NK-92 treated with Interleukin-12 subunit alpha and Interleukin-12 subunit beta, amount 100 ng/mL, for 24 hours (cell line): ENCODE measurements around the gene SGIP1.

Experiments
- DNase-seq: peaks from one replicate; lab custom pipeline; 2025; lab: John Stamatoyannopoulos, UW

The SGIP1 gene

DNA sequence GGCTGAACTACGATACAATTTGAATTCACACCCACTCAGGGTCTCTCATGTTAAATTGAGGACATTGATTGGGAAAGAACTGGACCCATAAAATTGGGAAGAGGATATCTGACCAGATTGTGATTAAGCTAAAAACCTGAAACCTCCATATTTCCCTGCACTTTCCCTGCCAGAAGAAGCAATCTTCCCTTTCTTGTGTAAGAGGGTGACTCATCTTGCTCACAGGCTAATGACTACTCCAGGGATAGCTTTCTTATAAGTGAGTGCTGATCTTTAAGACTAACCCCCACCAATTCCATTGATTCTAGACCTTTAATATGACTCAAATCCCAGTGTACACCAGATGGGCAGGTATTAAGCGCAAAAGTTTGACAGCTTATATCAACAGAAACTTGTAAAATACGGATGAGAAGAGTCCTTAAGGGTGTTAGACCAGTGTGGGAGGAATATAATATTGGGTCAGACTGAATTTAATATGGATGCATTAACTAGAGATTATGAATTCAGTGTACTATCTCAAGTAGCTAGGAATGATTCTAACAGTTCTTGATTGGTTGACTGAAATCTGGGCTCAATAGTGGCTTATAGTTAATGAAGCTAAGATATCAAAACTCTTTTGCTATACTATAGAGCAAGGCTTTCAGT lies 12.1 kb upstream of the SGIP1 start:
- DNase-seq: no peak

DNA sequence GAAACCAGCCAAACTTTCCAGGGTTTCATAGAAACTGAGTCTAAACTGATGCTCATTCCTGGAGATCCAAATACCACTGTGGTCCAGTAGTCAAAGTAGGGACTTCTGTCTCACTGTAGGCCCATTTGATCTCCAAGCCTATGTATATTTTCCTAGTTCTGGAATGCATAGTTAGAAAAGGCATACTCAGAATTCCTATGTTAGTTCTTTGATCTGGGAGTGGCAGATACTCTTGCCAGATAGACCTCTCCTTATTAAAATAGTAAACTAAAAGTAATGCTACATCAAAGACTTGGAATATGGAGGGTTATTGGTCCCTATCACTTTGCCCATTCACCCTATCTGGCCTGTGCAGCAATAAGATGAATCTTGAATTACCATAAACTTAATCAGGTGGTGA lies 10.4 kb upstream of the SGIP1 start:
- no peak for DNase-seq

DNA sequence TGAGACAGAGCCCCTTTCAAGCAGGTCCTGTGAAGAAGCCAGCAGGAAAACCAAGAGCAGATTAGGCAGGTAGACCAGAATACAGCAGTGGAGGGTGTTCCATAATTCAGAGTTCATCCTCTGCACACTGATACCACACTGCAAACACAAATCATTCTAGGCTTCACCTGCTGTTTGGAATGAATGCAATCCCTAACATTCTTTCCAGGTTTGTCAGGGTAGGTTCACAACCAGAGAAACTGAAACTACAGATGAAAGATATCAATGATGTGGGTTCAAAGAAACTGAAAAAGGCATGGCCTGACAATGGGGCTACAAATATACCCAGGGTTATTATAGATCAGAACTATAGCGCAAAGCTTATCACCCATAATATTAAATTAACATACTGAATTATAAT lies 8.9 kb upstream of the SGIP1 start:
- DNase-seq: no peak

DNA sequence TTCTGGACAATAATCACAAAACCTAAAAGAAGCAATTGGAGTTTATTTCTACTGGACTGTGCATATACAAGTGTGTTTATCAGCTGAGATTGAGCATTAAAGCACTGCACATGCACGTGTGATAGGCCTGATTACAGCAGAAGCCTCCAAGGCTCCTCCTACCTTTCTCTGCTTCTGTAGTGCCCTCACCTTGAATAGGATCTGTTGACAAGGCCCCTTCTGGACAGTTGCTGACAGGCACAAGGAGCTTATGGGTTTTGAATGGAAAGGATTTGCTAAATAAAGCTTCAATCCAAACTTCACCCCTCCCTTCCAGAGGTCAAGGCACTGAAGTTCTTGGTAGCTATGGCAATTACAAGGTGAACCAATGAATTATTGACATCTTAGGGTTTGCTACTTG lies 7.9 kb upstream of the SGIP1 start:
- no peak for DNase-seq

DNA sequence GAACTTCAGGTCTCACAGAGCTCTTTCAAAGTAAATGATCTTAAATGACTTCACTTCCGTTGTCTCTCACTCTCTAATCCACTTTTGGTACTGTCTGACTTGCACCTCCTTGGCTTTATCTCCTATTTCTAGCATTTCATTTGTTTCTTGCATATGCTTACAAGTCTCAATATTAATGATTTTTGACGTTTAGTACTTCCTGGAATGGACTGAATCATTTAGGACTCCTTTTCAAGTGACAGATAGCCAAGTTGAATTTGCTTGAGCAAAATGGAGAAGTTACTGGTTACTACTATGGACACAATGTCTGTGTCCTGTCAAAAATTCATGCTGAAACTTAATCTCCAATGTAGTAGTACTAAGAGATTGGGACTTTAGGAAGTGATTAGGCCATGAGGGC lies 7.0 kb upstream of the SGIP1 start:
- no peak for DNase-seq

DNA sequence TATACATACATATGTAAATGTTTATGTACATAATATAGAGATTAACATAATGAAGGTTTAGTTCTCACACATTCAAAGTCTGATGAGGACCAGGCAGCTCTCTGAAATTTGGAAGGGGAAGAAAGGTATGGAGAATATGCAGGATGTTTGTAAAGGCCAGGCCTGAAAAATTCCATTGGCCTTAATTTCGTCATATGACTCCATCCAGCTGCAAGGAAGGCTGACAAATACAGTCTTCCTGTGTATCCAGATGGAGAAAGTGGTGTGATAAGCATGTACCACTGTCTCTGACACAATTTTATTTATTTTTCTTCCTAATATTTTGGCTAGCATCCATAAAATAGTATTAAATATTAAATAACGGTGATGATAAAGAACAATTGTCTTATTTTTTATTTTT lies 6.3 kb upstream of the SGIP1 start:
- DNase-seq: no peak

DNA sequence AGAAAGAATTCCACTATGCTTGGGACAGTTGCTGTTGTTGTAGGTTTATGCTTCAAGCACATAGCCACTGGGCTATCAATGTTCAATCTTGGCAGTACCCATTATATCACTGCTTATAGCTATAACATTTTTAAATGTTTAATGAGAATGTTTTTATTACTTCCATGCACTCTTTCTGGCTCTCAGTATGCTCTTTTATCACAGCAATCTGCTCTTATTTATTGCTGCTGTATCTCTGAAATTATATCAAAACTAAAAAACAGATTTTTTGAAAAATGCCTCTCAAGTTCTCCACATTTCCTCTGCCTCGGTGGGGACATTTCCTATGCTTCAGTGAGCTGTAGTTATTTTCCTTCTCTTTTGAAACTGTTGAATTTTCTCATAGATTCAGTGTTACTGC lies 5.4 kb upstream of the SGIP1 start:
- no peak for DNase-seq

DNA sequence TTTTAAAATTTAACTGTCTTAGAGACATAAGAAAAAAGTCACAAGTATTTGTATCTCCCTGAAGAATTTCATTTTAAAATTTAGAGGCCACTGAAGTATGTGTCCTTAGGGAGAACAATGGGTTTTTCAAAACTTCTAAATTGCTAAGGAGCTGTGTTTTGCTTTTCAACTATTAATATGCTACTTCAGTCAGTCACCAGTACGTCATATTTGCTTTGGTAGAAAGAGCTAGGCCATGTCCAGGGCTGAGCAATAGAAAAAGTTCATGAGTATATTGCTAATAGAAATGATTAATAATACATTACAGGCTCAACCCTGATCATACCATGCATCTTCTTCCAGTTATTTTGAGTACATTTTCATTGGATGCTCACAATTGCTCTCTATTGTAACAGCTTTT lies 1.7 kb upstream of the SGIP1 start:
- no peak for DNase-seq

DNA sequence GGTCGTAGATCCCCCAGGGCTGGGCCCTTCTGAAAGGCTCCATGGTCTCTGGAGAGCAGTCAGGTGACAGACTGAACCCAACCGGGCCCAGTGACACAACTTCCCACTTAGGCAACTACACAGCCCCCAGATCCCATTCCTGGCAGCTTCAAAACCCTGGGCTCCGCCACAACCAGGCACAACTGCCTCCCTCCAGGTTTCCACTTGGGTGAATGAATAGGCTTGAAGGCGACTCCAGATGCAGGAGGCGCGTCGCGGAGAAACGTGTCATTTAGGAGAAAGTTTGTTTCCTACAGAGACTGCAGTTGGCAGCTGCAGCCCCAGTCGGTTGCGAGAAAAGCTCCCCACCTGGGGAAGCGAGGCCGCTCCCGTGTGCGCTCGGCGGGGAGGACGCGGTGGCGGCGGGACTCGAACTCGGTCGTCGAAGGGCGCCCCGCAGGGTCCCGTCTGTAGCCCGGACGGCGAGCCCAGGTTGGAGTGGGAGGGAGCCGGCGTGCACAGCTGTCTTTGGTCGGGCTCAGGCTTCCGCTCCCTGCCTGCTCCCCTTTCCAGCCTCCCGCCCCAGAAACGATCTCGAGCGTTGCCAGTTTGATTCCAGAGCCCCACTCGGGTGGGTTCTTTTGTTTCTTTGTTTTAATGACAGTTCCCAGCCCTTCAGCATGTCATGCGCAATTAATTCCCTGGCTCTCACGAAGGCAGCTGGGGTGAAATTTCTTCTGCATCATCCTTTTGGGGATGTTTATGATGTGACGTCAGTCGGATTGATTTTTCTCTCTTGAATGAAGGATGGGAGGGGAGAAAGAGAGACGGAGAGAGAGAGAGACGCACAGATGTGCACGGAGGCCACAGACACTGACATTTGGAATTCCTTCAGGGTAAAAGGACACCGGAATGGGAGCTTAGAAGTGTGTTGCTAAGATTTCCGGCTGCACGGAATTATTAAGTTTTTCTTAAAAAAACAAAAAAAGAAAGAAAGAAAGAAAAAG lies 862 bp upstream of the SGIP1 start:
- DNase-seq: no peak

DNA sequence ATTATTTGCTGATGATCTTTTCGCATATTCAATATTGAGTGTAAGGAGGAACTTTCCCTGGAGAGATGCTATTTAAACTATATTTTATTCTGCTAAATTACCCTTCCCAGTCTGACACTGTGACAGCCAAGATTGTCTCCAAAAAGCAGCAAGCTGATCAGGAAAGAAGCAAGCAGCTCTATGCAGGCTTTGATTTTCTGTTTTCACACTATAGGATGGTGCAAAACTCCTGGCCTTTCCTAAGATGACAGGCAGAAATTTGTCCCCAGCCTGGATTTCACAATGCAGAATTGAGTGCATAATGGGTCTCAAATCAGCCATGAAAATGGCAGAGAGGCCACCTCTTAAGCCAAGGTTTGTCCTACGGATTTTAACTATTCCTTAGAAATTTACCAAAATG lies 1.1 kb downstream of the SGIP1 start:
- DNase-seq: no peak

DNA sequence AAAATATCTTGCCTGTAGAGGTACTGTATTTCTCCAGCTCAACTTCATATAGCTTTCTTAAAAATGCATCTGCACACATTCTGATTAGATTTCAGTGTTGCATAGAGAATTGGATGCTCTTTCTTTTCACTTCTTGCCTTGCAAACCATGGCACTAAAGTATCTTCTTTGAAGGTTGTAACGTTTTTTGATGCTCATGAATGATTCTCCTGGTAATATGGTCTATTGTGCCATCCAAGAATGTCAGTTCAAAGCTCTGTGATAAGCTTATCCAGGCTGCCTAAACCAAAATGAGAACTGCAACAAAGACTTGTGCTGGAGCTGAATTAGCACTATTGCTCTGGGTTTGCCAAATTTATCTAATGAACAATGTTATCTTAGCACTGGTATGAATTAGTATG lies 1.9 kb downstream of the SGIP1 start:
- DNase-seq: no peak

DNA sequence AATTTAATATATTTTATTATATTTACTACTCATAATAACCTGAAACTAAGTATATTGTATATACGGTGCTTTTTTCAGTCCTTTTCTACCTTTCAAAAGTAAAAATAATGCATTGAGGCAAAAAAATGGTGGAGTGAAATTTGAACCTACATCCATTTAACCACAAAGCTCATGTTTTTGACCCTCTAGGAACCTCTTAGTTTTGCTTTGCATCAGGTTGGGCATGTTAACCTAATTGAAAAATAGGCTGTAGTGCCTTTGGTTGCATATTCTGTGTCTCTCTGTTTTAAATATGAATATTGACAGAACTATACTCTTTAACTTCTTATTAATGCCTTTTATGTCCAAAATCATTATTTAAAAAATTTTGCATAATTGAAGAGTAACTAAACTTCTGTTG lies 3.8 kb downstream of the SGIP1 start:
- DNase-seq: no peak

DNA sequence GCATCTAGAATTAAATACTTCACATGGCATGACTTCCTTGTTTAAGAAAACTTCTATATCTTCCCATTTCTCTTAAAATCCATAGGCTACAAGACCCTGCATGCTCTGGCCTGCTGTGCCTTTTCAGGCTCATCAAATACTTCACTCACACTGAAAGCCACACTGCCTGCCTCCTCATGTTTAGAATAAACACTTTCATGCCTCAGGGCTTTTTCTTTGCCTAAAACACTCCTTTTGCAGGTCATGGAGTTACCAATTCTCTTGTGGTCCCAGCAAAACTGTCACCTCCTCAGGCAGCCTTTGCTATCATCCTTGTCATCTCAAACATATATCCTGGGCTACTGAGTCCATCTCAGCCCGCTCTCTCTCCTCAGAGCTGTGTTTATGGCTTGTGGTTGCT lies 5.5 kb downstream of the SGIP1 start:
- DNase-seq: no peak

DNA sequence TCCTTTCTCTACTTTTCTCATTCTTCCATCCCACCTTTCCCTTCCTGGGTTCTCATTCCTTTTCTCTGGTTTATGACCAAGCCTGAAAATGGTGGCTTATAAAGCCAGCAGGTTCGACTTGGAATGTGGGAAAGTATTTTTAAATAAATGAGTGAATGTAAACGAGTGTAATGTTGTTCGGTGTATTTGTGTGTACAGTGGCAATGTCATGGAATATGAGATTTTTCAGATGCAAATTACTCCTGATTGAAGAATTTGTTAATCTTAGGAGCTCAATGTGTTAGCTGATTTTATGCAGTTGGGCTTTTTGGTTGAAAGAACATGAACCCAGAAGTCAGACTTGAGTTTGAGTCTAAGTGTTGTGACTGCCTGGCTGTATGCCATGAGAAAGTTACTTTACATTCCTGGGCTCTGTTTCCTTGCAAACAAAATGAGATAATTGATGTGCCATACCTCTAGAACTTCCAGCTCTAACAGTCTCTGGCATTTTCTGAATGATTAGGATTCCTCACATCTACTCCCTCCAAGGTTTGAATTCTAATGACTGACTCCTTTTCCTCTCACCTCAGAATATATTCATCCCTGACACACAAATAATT lies 6.6 kb downstream of the SGIP1 start:
- DNase-seq: no peak

DNA sequence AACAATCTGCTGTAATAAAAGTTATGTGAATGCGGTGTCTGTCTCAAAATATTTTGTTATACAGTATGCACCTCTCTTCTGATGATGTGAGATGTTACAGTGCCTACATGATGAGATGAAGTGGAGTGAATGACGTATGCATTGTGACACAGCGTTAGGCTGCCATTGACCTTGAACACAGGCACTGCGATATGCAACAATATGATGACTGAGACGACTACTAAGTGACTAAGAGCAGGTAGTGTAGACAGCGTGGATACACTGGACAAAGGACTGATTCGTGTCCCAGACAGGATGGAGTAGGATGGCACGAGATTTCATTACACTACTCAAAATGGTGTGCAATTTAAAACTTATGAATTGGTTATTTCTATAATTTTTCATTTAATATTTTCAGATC lies 8.4 kb downstream of the SGIP1 start:
- DNase-seq: no peak

DNA sequence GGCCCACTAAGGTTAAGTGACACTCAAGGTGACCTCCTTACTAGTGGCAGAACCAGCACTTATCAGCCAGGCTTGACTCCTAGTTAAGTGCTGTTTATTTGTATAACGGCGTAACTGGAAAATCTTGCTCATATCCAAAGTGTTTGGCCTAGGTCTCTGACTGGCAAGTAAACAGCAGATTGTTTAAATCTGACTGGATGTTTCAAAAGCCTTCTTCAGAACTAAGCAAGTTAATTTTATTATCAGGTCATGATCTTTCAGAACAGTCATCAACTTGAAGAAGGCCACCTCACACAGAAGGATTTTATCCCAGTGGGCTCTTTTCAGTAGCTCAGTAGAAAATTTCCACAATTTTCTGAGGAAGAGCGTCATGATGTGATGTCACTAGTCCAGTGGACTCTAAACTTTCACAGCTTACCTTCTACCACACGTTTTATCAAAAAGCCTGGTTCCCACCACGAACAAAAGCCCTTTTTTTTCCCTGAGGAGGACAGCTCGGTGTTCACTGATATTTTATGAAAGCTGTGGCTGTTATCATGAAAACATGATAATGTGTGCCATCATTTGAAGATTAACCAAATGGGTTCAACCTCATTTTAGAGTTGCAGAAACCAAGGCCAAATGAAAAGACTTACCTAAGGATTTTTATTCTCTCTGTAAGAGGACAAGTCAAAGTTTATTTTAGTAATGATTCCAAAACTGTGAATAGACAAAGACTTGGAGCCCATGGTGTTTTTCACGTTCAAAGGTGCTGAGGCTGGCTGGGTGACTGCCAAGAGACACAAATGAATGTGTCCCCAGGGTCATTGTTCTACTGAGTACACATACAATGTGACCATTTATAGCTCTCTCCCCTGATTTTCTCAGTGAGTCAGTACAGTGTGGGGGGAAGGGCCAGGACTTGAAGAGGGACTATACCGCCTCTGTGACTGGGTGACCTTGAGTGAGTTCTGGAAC lies 9.1 kb downstream of the SGIP1 start:
- no peak for DNase-seq

DNA sequence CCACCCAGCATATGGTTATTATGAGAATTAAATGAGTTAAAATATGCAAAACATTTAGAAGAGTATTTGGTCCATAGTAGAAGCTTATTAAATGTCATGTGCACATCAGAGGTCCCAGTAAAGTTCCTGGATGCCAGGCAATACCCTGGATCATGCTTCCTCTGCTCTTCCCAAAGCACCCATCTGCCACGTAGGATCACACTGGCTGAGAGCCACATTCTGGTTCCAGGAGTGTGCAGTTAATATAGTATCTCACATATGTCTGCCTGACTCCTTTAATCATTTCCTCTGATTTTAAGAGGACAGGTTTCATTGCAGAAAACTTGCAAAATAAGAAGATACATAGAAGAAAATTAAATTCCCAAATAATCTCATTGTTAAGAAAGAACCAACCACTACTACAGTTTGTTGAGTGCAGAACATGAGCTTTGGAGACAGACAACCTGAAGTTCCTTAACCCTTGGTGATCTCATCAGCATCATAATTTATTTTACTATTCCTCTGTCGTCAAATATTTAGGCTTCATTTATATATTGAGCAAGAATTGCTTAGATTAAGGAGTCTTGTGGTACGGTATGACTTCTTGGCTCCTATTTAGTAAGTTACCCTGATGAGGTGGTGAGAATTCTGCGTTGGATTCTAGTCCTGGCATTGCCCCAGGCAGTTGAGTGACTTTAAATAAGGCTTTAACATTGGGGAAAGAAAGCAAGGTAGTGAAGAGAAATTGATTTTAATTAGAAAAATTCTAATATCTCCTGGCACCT lies 12.3 kb downstream of the SGIP1 start:
- no peak for DNase-seq

DNA sequence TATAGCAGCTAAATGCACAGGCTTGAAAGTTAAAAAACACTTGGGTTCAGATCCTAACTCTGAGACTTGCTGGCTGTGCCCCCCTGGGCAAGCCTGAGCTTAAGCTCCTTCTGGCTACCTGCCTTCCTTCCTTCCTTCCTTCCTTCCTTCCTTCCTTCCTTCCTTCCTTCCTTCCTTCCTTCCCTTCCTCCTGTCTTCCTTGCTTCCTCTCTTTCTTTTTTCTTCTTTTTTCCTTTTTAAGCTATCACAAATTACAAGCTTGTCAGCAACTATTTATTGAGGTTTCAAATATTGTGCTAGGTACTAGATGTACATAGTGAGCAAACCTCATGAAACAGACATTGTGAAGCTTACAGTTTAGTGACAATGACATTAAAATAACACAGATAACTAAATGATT lies 15.1 kb downstream of the SGIP1 start:
- DNase-seq: no peak

DNA sequence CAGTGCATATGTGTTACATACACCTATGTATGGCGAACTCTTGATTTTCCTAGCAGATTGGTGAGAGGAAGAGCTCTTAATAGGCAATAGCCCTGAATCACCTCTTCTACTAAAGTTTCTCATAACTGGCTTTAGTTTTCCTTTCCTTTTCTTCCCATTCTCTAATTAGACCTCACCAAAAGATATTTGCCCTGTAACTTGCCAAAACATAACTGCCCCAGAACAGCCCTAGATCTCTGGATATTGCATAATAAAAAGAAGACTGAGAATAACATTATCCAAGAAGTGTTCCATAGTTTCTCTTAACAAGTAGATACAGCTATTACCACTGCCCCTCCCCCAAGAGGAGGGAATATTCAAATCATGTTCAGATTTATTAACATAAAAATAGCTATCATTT lies 16.3 kb downstream of the SGIP1 start:
- DNase-seq: no peak

DNA sequence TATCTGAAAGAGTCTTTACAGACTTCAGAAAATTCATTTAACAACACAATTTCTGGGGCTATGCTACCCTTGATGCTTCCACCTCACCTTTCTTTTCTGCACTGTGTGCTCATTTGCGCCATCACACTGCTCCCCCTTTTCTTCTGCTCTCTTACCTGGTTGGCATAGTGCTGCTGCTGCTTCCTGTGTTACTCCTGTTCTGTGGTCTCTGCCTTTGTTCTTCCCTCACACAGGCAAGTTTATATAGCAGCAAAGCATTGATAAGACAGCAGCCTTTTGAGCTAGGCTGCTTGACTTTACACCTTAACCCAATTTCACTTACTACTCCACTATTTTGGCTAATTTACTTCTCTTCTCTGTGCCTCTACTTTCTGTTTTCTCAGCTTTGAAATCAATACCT lies 18.3 kb downstream of the SGIP1 start:
- no peak for DNase-seq

DNA sequence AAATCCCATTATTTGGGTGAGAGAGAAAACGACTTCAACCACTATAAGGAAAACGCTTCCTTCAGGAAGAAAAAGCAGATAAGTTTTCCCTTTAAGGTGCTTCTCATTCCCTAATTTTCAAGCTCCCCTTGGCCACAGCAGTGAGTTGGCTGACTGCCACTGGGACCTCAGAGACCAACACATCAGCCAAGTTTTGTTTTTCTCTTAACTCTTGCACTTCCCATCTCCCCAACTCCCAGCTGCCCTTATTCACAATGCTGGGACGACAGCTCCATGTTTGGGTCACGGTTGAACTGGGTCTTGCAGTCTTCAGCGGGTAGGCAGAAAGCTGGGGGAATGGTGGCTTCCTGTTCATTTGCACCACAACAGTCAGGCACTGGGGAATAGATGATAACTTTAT lies 18.9 kb downstream of the SGIP1 start:
- no peak for DNase-seq
